T-helper 2 cell (primary cell): ENCODE measurements around the gene CHD1L.
"Not testable (repeated sequence)": the region's sequence is repeated elsewhere in the genome, so short reads cannot be mapped to it uniquely, and the experiment has no call there.

Source experiments
- DNase-seq, 5 experiments: peaks; one replicate each; pipeline versions ENCODE4 v3.0.0 to v3.0.0-alpha.2; 2012 to 2022

The CHD1L gene

GRCh38 chr1:147233903-147234302 is 8.6 kb upstream of the CHD1L start:
- DNase-seq, result not testable (repeated sequence)

- DNase-seq, result no peak
Measured at GRCh38 chr1:147235822-147236221, 6.7 kb upstream of the CHD1L start.

- no peak for DNase-seq
Measured at GRCh38 chr1:147236448-147236847, 6.0 kb upstream of the CHD1L start.

GRCh38 chr1:147236959-147237791 is 5.3 kb upstream of the CHD1L start:
- DNase-seq, result no peak

GRCh38 chr1:147238053-147238902 is 4.2 kb upstream of the CHD1L start:
- no peak for DNase-seq

- no peak for DNase-seq
Measured at GRCh38 chr1:147238925-147239820, 3.3 kb upstream of the CHD1L start.

- not testable (repeated sequence) for DNase-seq
Measured at GRCh38 chr1:147240131-147240721, 2.3 kb upstream of the CHD1L start.

GRCh38 chr1:147241934-147242448 is 493 bp upstream of the CHD1L start:
- no peak for DNase-seq

GRCh38 chr1:147243228-147243685 is 773 bp downstream of the CHD1L start:
- peak in 1 of 5 experiments; percentile 12 for DNase-seq

GRCh38 chr1:147243841-147244240 is 1.4 kb downstream of the CHD1L start:
- DNase-seq, result no peak

- no peak for DNase-seq
Measured at GRCh38 chr1:147245129-147245528, 2.6 kb downstream of the CHD1L start.

GRCh38 chr1:147245586-147246021 is 3.1 kb downstream of the CHD1L start:
- DNase-seq, result peak in 1 of 5 experiments; percentile 69

- no peak for DNase-seq
Measured at GRCh38 chr1:147246044-147246690, 3.7 kb downstream of the CHD1L start.

GRCh38 chr1:147246910-147247655 is 4.6 kb downstream of the CHD1L start:
- no peak for DNase-seq

GRCh38 chr1:147247656-147248238 is 5.3 kb downstream of the CHD1L start:
- no peak for DNase-seq

GRCh38 chr1:147252540-147252939 is 10.1 kb downstream of the CHD1L start:
- no peak for DNase-seq

- DNase-seq, result no peak
Measured at GRCh38 chr1:147260956-147261355, 18.5 kb downstream of the CHD1L start.

GRCh38 chr1:147264158-147264768 is 21.8 kb downstream of the CHD1L start:
- no peak for DNase-seq

- no peak for DNase-seq
Measured at GRCh38 chr1:147266381-147266780, 23.9 kb downstream of the CHD1L start.

GRCh38 chr1:147267711-147268110 is 25.2 kb downstream of the CHD1L start:
- no peak for DNase-seq
